GM23338 (cell line): ENCODE results near the gene IL20RB. TPM values are rescaled to one million over a fixed set of nuclear protein-coding genes. Genes with fewer than 3 reads are reported as not detected.

Source experiments
- ATAC-seq: fragments of 200-7000 bp; cut with Tn5 transposase; 3 replicates; pipeline ENCODE4 v1.9.1; 2020
- DNase-seq: peaks from one replicate; pipeline ENCODE4 v3.0.0-alpha.2; 2015; ENCODE audit warnings: low spot score
- H2AFZ ChIP-seq: fragments of 200-600 bp; sonication (generic); 2 replicates; pipeline ENCODE4 v1.8.0; 2016; ENCODE audit warnings: antibody characterized with exemption, mild to moderate bottlenecking, moderate library complexity
- H3F3A ChIP-seq: fragments of 200-600 bp; sonication (generic); replicated peaks from 2 replicates; pipeline ENCODE4 v1.8.0; 2017; ENCODE audit warnings: antibody characterized with exemption, mixed run types, low read depth
- H3K27ac ChIP-seq: fragments of 200-600 bp; sonication (generic); 2 replicates; pipeline ENCODE4 v1.6.1; 2016; ENCODE audit warnings: low read depth
- H3K27me3 ChIP-seq: fragments of 200-600 bp; sonication (generic); 2 replicates; pipeline ENCODE4 v1.8.0; 2016; ENCODE audit warnings: mild to moderate bottlenecking, mixed run types, moderate library complexity; ENCODE audit not compliant: insufficient read depth
- H3K36me3 ChIP-seq: fragments of 200-600 bp; sonication (generic); 2 replicates; pipeline ENCODE4 v1.8.0; 2016; ENCODE audit warnings: mild to moderate bottlenecking; ENCODE audit not compliant: insufficient read depth
- H3K4me1 ChIP-seq: fragments of 200-600 bp; sonication (generic); 2 replicates; pipeline ENCODE4 v1.8.0; 2016; ENCODE audit warnings: mild to moderate bottlenecking, moderate library complexity; ENCODE audit not compliant: insufficient read depth
- H3K4me2 ChIP-seq: fragments of 200-600 bp; sonication (generic); 2 replicates; pipeline ENCODE4 v1.7.1; 2017; ENCODE audit warnings: mixed run types
- H3K4me3 ChIP-seq: fragments of 200-600 bp; sonication (generic); 2 replicates; pipeline ENCODE4 v1.6.1; 2016; ENCODE audit warnings: mixed run types
- H3K79me2 ChIP-seq: fragments of 200-600 bp; sonication (generic); replicated peaks from 2 replicates; pipeline ENCODE4 v1.8.0; 2017; ENCODE audit warnings: mild to moderate bottlenecking; ENCODE audit not compliant: insufficient read depth
- H3K9me2 ChIP-seq: fragments of 200-600 bp; sonication (generic); 2 replicates; pipeline ENCODE4 v1.8.0; 2017; ENCODE audit not compliant: insufficient read depth
- H4K20me1 ChIP-seq: fragments of 200-600 bp; sonication (generic); replicated peaks from 2 replicates; pipeline ENCODE4 v1.8.0; 2017; ENCODE audit warnings: mild to moderate bottlenecking; ENCODE audit not compliant: insufficient read depth
- H3K27ac Mint-ChIP-seq: 2 replicates; pipeline ENCODE4 v1.8.0; 2020; ENCODE audit warnings: inconsistent platforms, mild to moderate bottlenecking, moderate library complexity, mixed read lengths
- H3K27me3 Mint-ChIP-seq: 3 replicates; pipeline ENCODE4 v1.8.0; 2022; ENCODE audit warnings: low read depth, mild to moderate bottlenecking, moderate library complexity, mixed read lengths, inconsistent platforms; ENCODE audit not compliant: insufficient read depth, poor library complexity
- H3K36me3 Mint-ChIP-seq: 3 replicates; pipeline ENCODE4 v1.8.0; 2021; ENCODE audit warnings: low read depth, mild to moderate bottlenecking, inconsistent platforms, moderate library complexity, mixed read lengths
- H3K4me1 Mint-ChIP-seq: 3 replicates; pipeline ENCODE4 v1.8.0; 2020; ENCODE audit warnings: mild to moderate bottlenecking, inconsistent platforms, mixed read lengths
- H3K4me3 Mint-ChIP-seq: 3 replicates; pipeline ENCODE4 v1.8.0; 2021; ENCODE audit warnings: moderate library complexity, mild to moderate bottlenecking, inconsistent platforms, mixed read lengths
- H3K9me3 Mint-ChIP-seq: 3 replicates; pipeline ENCODE4 v1.8.0; 2020; ENCODE audit warnings: moderate library complexity, mild to moderate bottlenecking, inconsistent platforms, mixed read lengths
- CREB1 ChIP-seq: fragments of 250-450 bp; sonication (Bioruptor Pico); IDR thresholded peaks from 2 replicates; pipeline ENCODE4 v1.5.0; 2020; ENCODE audit warnings: low read depth, mild to moderate bottlenecking, moderate library complexity
- CTCF ChIP-seq, 2 experiments: fragments of 200-600 bp in 1 of 2; sonication (generic) in 1 of 2; conservative IDR thresholded peaks; 2 replicates each; pipeline versions ENCODE4 v1.5.1 to v1.6.1; 2016 to 2017; ENCODE audit warnings: antibody characterized with exemption in 2 of 2, low read depth in 2 of 2, mild to moderate bottlenecking in 2 of 2, moderate library complexity in 1 of 2
- ETS1 ChIP-seq: IDR thresholded peaks from 2 replicates; pipeline ENCODE4 v1.6.1; 2016; ENCODE audit warnings: antibody characterized with exemption
- EZH2 ChIP-seq: fragments of 200-600 bp; sonication (generic); IDR thresholded peaks from one replicate; pipeline ENCODE4 v1.8.0; 2017; ENCODE audit warnings: antibody characterized with exemption, mild to moderate bottlenecking, low read depth; ENCODE audit not compliant: unreplicated experiment
- EZH2phosphoT487 ChIP-seq: fragments of 200-600 bp; sonication (generic); IDR thresholded peaks from one replicate; pipeline ENCODE4 v1.8.1; 2018; ENCODE audit warnings: antibody characterized with exemption; ENCODE audit not compliant: unreplicated experiment
- JUNB ChIP-seq: IDR thresholded peaks from one replicate; pipeline ENCODE4 v1.6.1; 2016; ENCODE audit warnings: antibody characterized with exemption; ENCODE audit not compliant: unreplicated experiment
- NANOG ChIP-seq: IDR thresholded peaks from 2 replicates; pipeline ENCODE4 v1.6.1; 2016; ENCODE audit warnings: antibody characterized with exemption, borderline replicate concordance
- POLR2AphosphoS5 ChIP-seq: IDR thresholded peaks from 2 replicates; pipeline ENCODE4 v1.6.1; 2016; ENCODE audit warnings: antibody characterized with exemption, low read depth
- REST ChIP-seq: IDR thresholded peaks from one replicate; pipeline ENCODE4 v1.6.1; 2018; ENCODE audit warnings: antibody characterized with exemption; ENCODE audit not compliant: unreplicated experiment
- STAT1 ChIP-seq: IDR thresholded peaks from one replicate; pipeline ENCODE4 v1.6.1; 2016; ENCODE audit warnings: antibody characterized with exemption; ENCODE audit not compliant: unreplicated experiment
- ZNF114 ChIP-seq: fragments of 250-450 bp; sonication (Bioruptor Pico); IDR thresholded peaks from 2 replicates; pipeline ENCODE4 v1.5.0; 2020; ENCODE audit warnings: mild to moderate bottlenecking, moderate library complexity
- ZNF331 ChIP-seq: fragments of 250-450 bp; sonication (Bioruptor Pico); IDR thresholded peaks from 2 replicates; pipeline ENCODE4 v1.5.0; 2020; ENCODE audit warnings: low read depth, mild to moderate bottlenecking, moderate library complexity
- ZNF462 ChIP-seq: fragments of 250-450 bp; sonication (Bioruptor Pico); IDR thresholded peaks from 2 replicates; pipeline ENCODE4 v1.5.0; 2020; ENCODE audit warnings: mild to moderate bottlenecking, moderate library complexity
- polyA plus RNA-seq: library from polyadenylated mRNA; unstranded; fragments of >200 nt; fragmentation: Nextera tagmentation; extraction: Ambion mirVana; gene quantifications from 2 replicates; pipeline ENCODE4 v1.2.1, GENCODE V29; 2016
- total RNA-seq: library from RNA; depleted of rRNA; stranded (reverse); fragments of >200 nt; shearing (Covaris generic); gene quantifications from 2 replicates; pipeline ENCODE4 v1.2.3, GENCODE V29; 2014

IL20RB gene
- total and polyA plus RNA-seq, 2 experiments from 2014 or later: 1.7 to 4.6 TPM

- H3K27ac ChIP-seq: no peak overlapping the region
- Mint-ChIP-seq H3K27ac (no peak overlapping the region), H3K4me1 (no peaks in the 10 kb centered on the region), H3K27me3 (peaks cover 6% of the 10 kb centered on the region), H3K4me3 (no peak overlapping the region), H3K36me3 (peaks cover 23% of the 10 kb centered on the region), H3K9me3 (peaks cover 21% of the 10 kb centered on the region)
- H3K79me2 ChIP-seq: no peaks in the 10 kb centered on the region
- no peaks in the 10 kb centered on the region for H3K36me3 ChIP-seq
- H3K27me3 ChIP-seq: no peaks in the 10 kb centered on the region
- H3F3A ChIP-seq: no peaks in the 10 kb centered on the region
- TF ChIP-seq CTCF (conservative IDR thresholded peaks at IDR 0.05; ENCODE audit: low read depth in 2 of 2): no peak
- no peak for TF ChIP-seq ETS1
- TF ChIP-seq STAT1: no peak
- no peak for TF ChIP-seq NANOG
- no peak for TF ChIP-seq EZH2
- TF ChIP-seq POLR2AphosphoS5: no peak
- TF ChIP-seq ZNF331: no peak
- TF ChIP-seq CREB1 (CRISPR knock-in tag): no peak
- TF ChIP-seq REST: no peak
- no peak for TF ChIP-seq ZNF114 (CRISPR knock-in tag)
- no peak for TF ChIP-seq JUNB
- TF ChIP-seq EZH2phosphoT487: no peak
- TF ChIP-seq ZNF462 (CRISPR knock-in tag): no peak
- no peak overlapping the region for H3K4me2 ChIP-seq
- H3K4me1 ChIP-seq: no peaks in the 10 kb centered on the region
- DNase-seq (no peak), ATAC-seq (no peak)
- no peak overlapping the region for H3K4me3 ChIP-seq
- H2AFZ ChIP-seq: no peak overlapping the region
- no peaks in the 10 kb centered on the region for H4K20me1 ChIP-seq
- no peaks in the 10 kb centered on the region for H3K9me2 ChIP-seq
Measured at GRCh38 chr3:136990826-136991225, 33.0 kb downstream of the IL20RB start.
